HEK293T (cell line): ENCODE data around the gene UNC93B1.

Experiments used
- CTBP1 ChIP-seq: fragments of 450-650 bp; IDR thresholded peaks from 2 replicates; pipeline ENCODE4 v1.6.1; 2016; ENCODE audit warnings: borderline replicate concordance
- FOXM1 ChIP-seq: fragments of 450-650 bp; IDR thresholded peaks from 2 replicates; pipeline ENCODE4 v1.6.1; 2017; ENCODE audit warnings: mild to moderate bottlenecking, borderline replicate concordance
- HDGF ChIP-seq: fragments of 450-650 bp; IDR thresholded peaks from 2 replicates; pipeline ENCODE4 v1.6.1; 2017; ENCODE audit warnings: antibody characterized with exemption, borderline replicate concordance
- L3MBTL2 ChIP-seq: fragments of 450-650 bp; conservative IDR thresholded peaks from 2 replicates; pipeline ENCODE4 v1.6.1; 2016; ENCODE audit warnings: mild to moderate bottlenecking
- LEF1 ChIP-seq: fragments of 450-650 bp; IDR thresholded peaks from 2 replicates; pipeline ENCODE4 v1.6.1; 2017; ENCODE audit warnings: mild to moderate bottlenecking, borderline replicate concordance
- SP1 ChIP-seq: fragments of 450-650 bp; IDR thresholded peaks from 2 replicates; pipeline ENCODE4 v1.6.1; 2017
- SUZ12 ChIP-seq: fragments of 450-650 bp; IDR thresholded peaks from 2 replicates; pipeline ENCODE4 v1.6.1; 2016; ENCODE audit warnings: mild to moderate bottlenecking

DNA sequence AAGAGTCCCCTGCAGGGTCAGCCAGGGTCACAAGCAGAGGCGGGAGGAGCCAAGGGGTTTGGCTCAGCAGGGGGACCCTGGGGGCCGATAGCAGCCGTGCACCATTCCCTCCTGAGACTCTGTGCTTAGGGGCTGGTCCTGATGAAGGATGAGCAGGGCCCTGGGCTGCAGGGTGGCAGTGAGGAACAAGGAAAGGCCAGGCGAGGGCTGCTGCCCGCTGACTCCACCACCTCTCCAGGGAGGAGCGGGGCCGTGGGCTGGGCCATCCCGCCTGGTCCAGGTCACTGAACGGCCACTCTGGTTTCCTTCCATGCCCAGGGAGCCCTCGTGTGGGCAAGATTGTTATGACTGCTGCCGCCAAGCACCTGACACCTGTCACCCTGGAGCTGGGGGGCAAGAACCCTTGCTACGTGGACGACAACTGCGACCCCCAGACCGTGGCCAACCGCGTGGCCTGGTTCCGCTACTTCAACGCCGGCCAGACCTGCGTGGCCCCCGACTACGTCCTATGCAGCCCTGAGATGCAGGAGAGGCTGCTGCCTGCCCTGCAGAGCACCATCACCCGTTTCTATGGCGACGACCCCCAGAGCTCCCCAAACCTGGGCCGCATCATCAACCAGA, 17.4 kb upstream of the UNC93B1 start:
- TF ChIP-seq L3MBTL2: no peak
- TF ChIP-seq LEF1: no peak
- TF ChIP-seq SP1: no peak
- no peak for TF ChIP-seq HDGF
- no peak for TF ChIP-seq FOXM1
- TF ChIP-seq CTBP1: no peak
- TF ChIP-seq SUZ12: no peak
